Measurements from ENCODE around the gene PTGES3. TPM values are rescaled to one million over a fixed set of nuclear protein-coding genes. Genes with fewer than 3 reads are reported as not detected.
A peak's percentile ranks its signal among the peaks of the same experiment; 100 is the strongest.

The PTGES3 gene
- polyA plus RNA-seq, 2 of the 4 experiments (the other 2 are of a cell fraction): 272 to 406 TPM

DNA sequence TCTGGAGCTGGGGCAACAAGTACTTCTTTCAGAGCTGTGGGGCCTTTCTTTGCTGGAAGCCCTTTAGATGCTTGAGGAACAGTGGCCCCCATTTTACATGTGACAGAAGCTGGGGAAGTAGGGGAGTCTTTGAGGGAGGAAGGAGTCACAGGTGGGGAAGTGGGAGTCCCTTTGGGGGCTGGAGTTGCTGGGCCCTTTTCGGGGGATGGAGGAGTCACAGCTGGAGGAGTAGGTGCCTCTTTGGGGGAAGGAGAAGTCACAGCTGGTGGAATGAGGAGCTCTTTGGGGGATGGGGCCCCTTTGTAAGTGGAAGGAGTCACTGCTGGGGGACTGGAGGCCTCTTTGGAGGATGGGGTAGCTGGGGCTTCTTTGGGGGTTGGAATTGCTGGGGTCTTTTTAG, 28.4 kb upstream of the PTGES3 start:
- Histone ChIP-seq H3K9me3 (no peaks in the 10 kb centered on the region), H3K4me2 (no peak overlapping the region), H3K4me3 (no peak overlapping the region), H3K4me1 (peaks cover 41% of the 10 kb centered on the region), H3K27ac (no peak overlapping the region)
- POLR2A ChIA-PET: interaction anchor here (1.4 to 4.0 kb wide), 2 partner anchors 9 to 28 kb away, joined by 10 to 27 read pairs; partner anchors contain the start of genes NACA and PTGES3
- DNase-seq (ENCODE audit: low read depth in 1 of 2, low spot score in 1 of 2) (no peak), FAIRE-seq (no peak), ATAC-seq (no peak)
- 100% methylated on average over 1 of the region's 1 CpG for WGBS (ENCODE audit: missing lambda C conversion rate)
- TF ChIP-seq CBX2 (IDR thresholded peaks at IDR 0.05; ENCODE audit: borderline replicate concordance, low read depth): no peak
- TF ChIP-seq JUN (IDR thresholded peaks at IDR 0.05): peak in 1 of 2 experiments; percentile 10; a peak in 2 of 5 replicates
- CTCF ChIA-PET: interaction anchor here (1.2 kb wide), 1 partner anchor 137 kb away, joined by 3 read pairs; no protein-coding TSS in a partner anchor

DNA sequence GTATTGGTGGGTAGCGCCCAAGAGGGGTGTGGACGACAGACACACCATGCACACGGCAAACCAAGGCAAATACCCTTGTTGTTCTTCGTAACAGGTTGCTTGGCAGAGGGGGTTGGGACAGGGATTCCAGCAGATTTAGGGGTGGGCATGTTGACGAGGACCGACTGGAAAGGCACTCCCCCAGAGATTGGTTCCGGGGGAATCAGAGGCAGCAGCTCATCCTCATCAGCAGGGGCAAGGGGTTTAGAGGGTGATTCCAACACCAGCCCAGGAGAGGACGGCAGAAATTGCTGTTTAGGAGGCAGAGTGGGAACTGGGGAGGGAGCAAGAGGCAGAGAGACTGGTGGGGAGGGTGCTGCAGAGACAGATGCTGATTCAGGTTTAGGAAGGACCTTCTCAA, 27.7 kb upstream of the PTGES3 start:
- FAIRE-seq (no peak), ATAC-seq (peak in 1 of 2 experiments; percentile 15; a peak in 2 of 6 replicates), DNase-seq (ENCODE audit: low read depth in 1 of 2, low spot score in 1 of 2) (no peak)
- CTCF ChIA-PET: no interaction called here
- TF ChIP-seq POLR2AphosphoS2 (conservative IDR thresholded peaks at IDR 0.05; ENCODE audit: low read length): no peak
- no peaks in the 10 kb centered on the region for H3K9me3 ChIP-seq
- no peak overlapping the region for H3K4me3 ChIP-seq
- H3K4me2 ChIP-seq: no peak overlapping the region
- 89% methylated on average over 8 of the region's 8 CpGs for WGBS (ENCODE audit: missing lambda C conversion rate)
- peaks cover 35% of the 10 kb centered on the region for H3K4me1 ChIP-seq
- POLR2A ChIA-PET: interaction anchor here (0.6 to 4.0 kb wide), 2 partner anchors 10 to 27 kb away, joined by 3 to 27 read pairs; partner anchors contain the start of gene PTGES3
- no peak overlapping the region for H3K27ac ChIP-seq

- no peak for DNase-seq (ENCODE audit: low read depth in 1 of 2, low spot score in 1 of 2)
- Histone ChIP-seq H3K4me3 (no peak overlapping the region), H3K9me3 (no peaks in the 10 kb centered on the region), H3K4me2 (no peak overlapping the region), H3K27ac (no peak overlapping the region), H3K4me1 (peaks cover 22% of the 10 kb centered on the region)
- ATAC-seq: no peak
- 98% methylated on average over 2 of the region's 2 CpGs for WGBS (ENCODE audit: missing lambda C conversion rate)
- CTCF ChIA-PET: interaction anchor here (2.0 kb wide), 1 partner anchor 10 kb away, joined by 5 read pairs; no protein-coding TSS in a partner anchor
- no peak for FAIRE-seq
- no peak for TF ChIP-seq JUNB (IDR thresholded peaks at IDR 0.05)
- TF ChIP-seq POLR2AphosphoS2 (conservative IDR thresholded peaks at IDR 0.05; ENCODE audit: low read length): peak; percentile 54; the same call in 1 of the 2 replicates
- POLR2A ChIA-PET: no interaction called here
Measured at GRCh38 chr12:56714431-56714929, 26.4 kb upstream of the PTGES3 start.

GRCh38 chr12:56713345-56713744, 25.3 kb upstream of the PTGES3 start:
- FAIRE-seq: no peak
- Histone ChIP-seq H3K4me1 (peaks cover 10% of the 10 kb centered on the region; the same call in 2 of the 3 replicates), H3K4me3 (no peak overlapping the region), H3K9me3 (no peaks in the 10 kb centered on the region), H3K27ac (no peak overlapping the region), H3K4me2 (no peak overlapping the region)
- no peak for ATAC-seq
- WGBS (ENCODE audit: missing lambda C conversion rate): 93% methylated on average over 3 of the region's 3 CpGs
- CTCF ChIA-PET: interaction anchor here (2.0 kb wide), 1 partner anchor 9 kb away, joined by 5 read pairs; no protein-coding TSS in a partner anchor
- no peak for TF ChIP-seq NPAS2 (CRISPR knock-in tag; IDR thresholded peaks at IDR 0.05; ENCODE audit: borderline replicate concordance)
- TF ChIP-seq, protein P1, sequence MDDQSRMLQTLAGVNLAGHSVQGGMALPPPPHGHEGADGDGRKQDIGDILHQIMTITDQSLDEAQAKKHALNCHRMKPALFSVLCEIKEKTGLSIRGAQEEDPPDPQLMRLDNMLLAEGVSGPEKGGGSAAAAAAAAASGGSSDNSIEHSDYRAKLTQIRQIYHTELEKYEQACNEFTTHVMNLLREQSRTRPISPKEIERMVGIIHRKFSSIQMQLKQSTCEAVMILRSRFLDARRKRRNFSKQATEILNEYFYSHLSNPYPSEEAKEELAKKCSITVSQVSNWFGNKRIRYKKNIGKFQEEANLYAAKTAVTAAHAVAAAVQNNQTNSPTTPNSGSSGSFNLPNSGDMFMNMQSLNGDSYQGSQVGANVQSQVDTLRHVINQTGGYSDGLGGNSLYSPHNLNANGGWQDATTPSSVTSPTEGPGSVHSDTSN (IDR thresholded peaks at IDR 0.05): no peak
- TF ChIP-seq, protein P2, sequence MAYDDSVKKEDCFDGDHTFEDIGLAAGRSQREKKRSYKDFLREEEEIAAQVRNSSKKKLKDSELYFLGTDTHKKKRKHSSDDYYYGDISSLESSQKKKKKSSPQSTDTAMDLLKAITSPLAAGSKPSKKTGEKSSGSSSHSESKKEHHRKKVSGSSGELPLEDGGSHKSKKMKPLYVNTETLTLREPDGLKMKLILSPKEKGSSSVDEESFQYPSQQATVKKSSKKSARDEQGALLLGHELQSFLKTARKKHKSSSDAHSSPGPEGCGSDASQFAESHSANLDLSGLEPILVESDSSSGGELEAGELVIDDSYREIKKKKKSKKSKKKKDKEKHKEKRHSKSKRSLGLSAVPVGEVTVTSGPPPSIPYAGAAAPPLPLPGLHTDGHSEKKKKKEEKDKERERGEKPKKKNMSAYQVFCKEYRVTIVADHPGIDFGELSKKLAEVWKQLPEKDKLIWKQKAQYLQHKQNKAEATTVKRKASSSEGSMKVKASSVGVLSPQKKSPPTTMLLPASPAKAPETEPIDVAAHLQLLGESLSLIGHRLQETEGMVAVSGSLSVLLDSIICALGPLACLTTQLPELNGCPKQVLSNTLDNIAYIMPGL (CRISPR knock-in tag; IDR thresholded peaks at IDR 0.05; ENCODE audit: borderline replicate concordance): no peak
- TF ChIP-seq HOXB5 (CRISPR knock-in tag; IDR thresholded peaks at IDR 0.05): no peak
- no peak for TF ChIP-seq ZC3H11A (IDR thresholded peaks at IDR 0.05)
- no peak for TF ChIP-seq TP53 (CRISPR knock-in tag; IDR thresholded peaks at IDR 0.05)
- TF ChIP-seq RARB (CRISPR knock-in tag; IDR thresholded peaks at IDR 0.05): no peak
- no peak for TF ChIP-seq EHMT2 (IDR thresholded peaks at IDR 0.05; ENCODE audit: low read depth)
- TF ChIP-seq FOSL2 (IDR thresholded peaks at IDR 0.05): no peak
- no peak for TF ChIP-seq FOSL2 (CRISPR knock-in tag; IDR thresholded peaks at IDR 0.05)
- no peak for TF ChIP-seq CBX2 (IDR thresholded peaks at IDR 0.05; ENCODE audit: borderline replicate concordance, low read depth)
- no peak for TF ChIP-seq SREBF2 (IDR thresholded peaks at IDR 0.05)
- TF ChIP-seq RAD21 (conservative IDR thresholded peaks at IDR 0.05 in 1 of 2, IDR thresholded peaks at IDR 0.05 in 1 of 2): no peak
- no peak for DNase-seq (ENCODE audit: low read depth in 1 of 2, low spot score in 1 of 2)
- POLR2A ChIA-PET: no interaction called here

Measured in A549 (cell line).